HL-60 (cell line): ENCODE measurements around the gene SERPINE1.

ENCODE experiments used
- GABPA ChIP-seq: IDR thresholded peaks from 2 replicates; pipeline ENCODE4 v1.6.1; 2012; ENCODE audit warnings: low read depth
- POLR2AphosphoS5 ChIP-seq: IDR thresholded peaks from 2 replicates; pipeline ENCODE4 v1.6.1; 2012; ENCODE audit warnings: low read depth
- SPI1 ChIP-seq: IDR thresholded peaks from 2 replicates; pipeline ENCODE4 v1.6.1; 2012; ENCODE audit warnings: low read depth, mild to moderate bottlenecking, borderline replicate concordance
- TF ChIP-seq, protein P1 (sequence below): IDR thresholded peaks from one replicate; pipeline ENCODE4 v1.5.1; 2011; ENCODE audit warnings: low read length, control low read depth, inconsistent platforms; ENCODE audit not compliant: insufficient read depth
- TF ChIP-seq, protein P2 (sequence below): IDR thresholded peaks from 2 replicates; pipeline ENCODE4 v1.6.1; 2012; ENCODE audit warnings: low read depth; ENCODE audit not compliant: insufficient replicate concordance

DNA sequence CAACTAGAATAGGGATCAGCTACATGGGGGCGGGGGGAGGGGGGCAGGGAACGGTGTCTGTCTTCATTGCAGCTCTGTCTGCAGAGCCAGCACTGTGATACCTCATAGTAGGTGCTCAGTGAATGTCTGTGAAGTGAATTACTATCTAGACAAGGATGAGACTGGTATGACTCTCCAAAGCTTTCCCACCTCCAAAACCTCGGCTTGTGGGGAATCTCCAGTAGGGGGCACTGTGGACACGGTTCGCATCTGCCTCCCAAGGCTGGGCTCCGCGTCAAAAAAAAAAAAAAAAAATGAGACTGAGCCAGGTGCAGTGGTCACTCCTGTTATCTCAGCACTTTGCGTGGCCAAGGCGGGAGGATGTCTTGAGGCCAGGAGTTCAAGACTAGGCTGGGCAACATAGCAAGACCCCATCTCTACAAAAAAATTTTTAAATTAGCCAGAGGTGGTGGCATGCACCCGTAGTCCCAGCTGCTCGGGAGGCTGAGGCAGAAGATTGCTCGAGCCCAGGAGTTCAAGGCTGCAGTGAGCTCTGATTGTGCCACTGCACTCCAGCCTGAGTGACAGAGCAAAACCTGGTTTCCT lies 32.0 kb upstream of the SERPINE1 start:
- no peak for TF ChIP-seq POLR2AphosphoS5
- TF ChIP-seq, protein P1, sequence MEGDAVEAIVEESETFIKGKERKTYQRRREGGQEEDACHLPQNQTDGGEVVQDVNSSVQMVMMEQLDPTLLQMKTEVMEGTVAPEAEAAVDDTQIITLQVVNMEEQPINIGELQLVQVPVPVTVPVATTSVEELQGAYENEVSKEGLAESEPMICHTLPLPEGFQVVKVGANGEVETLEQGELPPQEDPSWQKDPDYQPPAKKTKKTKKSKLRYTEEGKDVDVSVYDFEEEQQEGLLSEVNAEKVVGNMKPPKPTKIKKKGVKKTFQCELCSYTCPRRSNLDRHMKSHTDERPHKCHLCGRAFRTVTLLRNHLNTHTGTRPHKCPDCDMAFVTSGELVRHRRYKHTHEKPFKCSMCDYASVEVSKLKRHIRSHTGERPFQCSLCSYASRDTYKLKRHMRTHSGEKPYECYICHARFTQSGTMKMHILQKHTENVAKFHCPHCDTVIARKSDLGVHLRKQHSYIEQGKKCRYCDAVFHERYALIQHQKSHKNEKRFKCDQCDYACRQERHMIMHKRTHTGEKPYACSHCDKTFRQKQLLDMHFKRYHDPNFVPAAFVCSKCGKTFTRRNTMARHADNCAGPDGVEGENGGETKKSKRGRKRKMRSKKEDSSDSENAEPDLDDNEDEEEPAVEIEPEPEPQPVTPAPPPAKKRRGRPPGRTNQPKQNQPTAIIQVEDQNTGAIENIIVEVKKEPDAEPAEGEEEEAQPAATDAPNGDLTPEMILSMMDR = peak; percentile 86
- TF ChIP-seq GABPA = no peak
- TF ChIP-seq, protein P2, sequence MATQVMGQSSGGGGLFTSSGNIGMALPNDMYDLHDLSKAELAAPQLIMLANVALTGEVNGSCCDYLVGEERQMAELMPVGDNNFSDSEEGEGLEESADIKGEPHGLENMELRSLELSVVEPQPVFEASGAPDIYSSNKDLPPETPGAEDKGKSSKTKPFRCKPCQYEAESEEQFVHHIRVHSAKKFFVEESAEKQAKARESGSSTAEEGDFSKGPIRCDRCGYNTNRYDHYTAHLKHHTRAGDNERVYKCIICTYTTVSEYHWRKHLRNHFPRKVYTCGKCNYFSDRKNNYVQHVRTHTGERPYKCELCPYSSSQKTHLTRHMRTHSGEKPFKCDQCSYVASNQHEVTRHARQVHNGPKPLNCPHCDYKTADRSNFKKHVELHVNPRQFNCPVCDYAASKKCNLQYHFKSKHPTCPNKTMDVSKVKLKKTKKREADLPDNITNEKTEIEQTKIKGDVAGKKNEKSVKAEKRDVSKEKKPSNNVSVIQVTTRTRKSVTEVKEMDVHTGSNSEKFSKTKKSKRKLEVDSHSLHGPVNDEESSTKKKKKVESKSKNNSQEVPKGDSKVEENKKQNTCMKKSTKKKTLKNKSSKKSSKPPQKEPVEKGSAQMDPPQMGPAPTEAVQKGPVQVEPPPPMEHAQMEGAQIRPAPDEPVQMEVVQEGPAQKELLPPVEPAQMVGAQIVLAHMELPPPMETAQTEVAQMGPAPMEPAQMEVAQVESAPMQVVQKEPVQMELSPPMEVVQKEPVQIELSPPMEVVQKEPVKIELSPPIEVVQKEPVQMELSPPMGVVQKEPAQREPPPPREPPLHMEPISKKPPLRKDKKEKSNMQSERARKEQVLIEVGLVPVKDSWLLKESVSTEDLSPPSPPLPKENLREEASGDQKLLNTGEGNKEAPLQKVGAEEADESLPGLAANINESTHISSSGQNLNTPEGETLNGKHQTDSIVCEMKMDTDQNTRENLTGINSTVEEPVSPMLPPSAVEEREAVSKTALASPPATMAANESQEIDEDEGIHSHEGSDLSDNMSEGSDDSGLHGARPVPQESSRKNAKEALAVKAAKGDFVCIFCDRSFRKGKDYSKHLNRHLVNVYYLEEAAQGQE = no peak
- no peak for TF ChIP-seq SPI1
